ENCODE results near the gene DHX38. TPM values are rescaled to one million over a fixed set of nuclear protein-coding genes. Genes with fewer than 3 reads are reported as not detected.
"Not testable (repeated sequence)": the region's sequence is repeated elsewhere in the genome, so short reads cannot be mapped to it uniquely, and the experiment has no call there.

The DHX38 gene
- total and polyA plus RNA-seq, 7 donors: 16.2 to 55.4 (median 34.2) TPM

DNA sequence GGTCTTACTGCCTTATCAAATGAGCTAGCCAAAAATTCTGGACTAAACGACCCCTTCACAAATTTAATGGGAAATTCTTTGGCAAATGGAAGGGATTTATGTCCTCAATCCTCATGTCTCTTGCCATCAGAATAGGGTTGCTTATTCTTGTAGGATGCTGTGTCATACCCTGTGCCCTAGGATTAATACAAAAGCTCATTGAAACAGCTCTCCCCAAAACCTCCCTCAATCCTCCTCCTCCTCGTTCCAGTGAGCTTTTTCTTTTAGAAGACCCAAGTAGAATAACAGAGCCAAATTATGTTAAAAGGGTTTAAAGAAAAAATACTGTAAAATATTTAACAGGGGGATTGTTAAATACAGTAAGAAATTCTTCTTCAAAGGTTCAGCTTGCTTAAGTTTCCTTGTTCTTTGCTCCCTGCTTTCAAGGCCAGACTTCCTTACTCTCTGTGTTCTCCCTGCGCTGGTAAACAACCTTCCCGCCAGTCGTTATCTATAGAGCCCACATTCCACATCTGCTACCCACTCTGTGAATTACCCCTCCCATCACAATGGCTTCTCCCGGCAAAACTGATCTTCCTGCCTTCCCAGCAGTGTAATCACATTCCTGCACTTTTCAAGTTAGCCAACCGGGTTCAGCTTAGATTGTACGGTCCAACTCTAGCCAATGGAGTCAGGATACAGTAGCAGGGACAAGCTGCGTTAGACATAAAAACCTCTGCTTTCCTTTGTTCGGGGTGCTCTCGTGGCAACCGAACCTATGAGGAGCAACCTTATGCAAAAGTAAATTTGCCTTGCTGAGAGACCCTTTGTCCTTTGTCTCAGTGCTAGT, 20.9 kb upstream of the DHX38 start:
- Histone ChIP-seq H3K27me3 (no peaks in the 10 kb centered on the region), H3K27ac (peak overlapping the region in 3 of 4 donors; percentile 2 to 37 (median 17)), H3K36me3 (peaks cover 0 to 2% (median 0%) of the 10 kb centered on the region in 4 donors), H3K9me3 (no peaks in the 10 kb centered on the region), H3K4me1 (no peaks in the 10 kb centered on the region), H3K4me3 (no peak overlapping the region)
- TF ChIP-seq, protein P1, sequence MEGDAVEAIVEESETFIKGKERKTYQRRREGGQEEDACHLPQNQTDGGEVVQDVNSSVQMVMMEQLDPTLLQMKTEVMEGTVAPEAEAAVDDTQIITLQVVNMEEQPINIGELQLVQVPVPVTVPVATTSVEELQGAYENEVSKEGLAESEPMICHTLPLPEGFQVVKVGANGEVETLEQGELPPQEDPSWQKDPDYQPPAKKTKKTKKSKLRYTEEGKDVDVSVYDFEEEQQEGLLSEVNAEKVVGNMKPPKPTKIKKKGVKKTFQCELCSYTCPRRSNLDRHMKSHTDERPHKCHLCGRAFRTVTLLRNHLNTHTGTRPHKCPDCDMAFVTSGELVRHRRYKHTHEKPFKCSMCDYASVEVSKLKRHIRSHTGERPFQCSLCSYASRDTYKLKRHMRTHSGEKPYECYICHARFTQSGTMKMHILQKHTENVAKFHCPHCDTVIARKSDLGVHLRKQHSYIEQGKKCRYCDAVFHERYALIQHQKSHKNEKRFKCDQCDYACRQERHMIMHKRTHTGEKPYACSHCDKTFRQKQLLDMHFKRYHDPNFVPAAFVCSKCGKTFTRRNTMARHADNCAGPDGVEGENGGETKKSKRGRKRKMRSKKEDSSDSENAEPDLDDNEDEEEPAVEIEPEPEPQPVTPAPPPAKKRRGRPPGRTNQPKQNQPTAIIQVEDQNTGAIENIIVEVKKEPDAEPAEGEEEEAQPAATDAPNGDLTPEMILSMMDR (IDR thresholded peaks at IDR 0.05): no peak
- TF ChIP-seq POLR2AphosphoS5 (IDR thresholded peaks at IDR 0.05): no peak
- TF ChIP-seq EP300 (IDR thresholded peaks at IDR 0.05): no peak
- TF ChIP-seq POLR2A (IDR thresholded peaks at IDR 0.05): no peak
- no peak for DNase-seq
- 24 to 63% methylated on average over 12 of the region's 12 CpGs for WGBS, 2 donors
- intact Hi-C loops (cut with DNase I): no loop called here

GRCh38 chr16:72073560-72074230, 20.0 kb upstream of the DHX38 start:
- peak in 1 of 4 donors; percentile 35 for TF ChIP-seq POLR2AphosphoS5 (IDR thresholded peaks at IDR 0.05)
- TF ChIP-seq, protein P1 (IDR thresholded peaks at IDR 0.05): no peak
- DNase-seq: no peak
- intact Hi-C loops (cut with DNase I): no loop called here
- no peaks in the 10 kb centered on the region for H3K9me3 ChIP-seq
- no peak overlapping the region for H3K4me3 ChIP-seq
- H3K27ac ChIP-seq: peak overlapping the region in 2 of 4 donors; percentile 2 to 31
- H3K4me1 ChIP-seq: no peaks in the 10 kb centered on the region
- WGBS, 2 donors: 89 to 91% methylated on average over 8 of the region's 8 CpGs
- no peaks in the 10 kb centered on the region for H3K27me3 ChIP-seq
- H3K36me3 ChIP-seq: peaks cover 0 to 7% (median 0%) of the 10 kb centered on the region in 4 donors

GRCh38 chr16:72075067-72075466, 18.6 kb upstream of the DHX38 start:
- WGBS, 2 donors: 17 to 69% methylated on average over 2 of the region's 6 CpGs
- intact Hi-C loops (cut with DNase I); H3K4me1 ChIP-seq: not testable (repeated sequence)

DNA sequence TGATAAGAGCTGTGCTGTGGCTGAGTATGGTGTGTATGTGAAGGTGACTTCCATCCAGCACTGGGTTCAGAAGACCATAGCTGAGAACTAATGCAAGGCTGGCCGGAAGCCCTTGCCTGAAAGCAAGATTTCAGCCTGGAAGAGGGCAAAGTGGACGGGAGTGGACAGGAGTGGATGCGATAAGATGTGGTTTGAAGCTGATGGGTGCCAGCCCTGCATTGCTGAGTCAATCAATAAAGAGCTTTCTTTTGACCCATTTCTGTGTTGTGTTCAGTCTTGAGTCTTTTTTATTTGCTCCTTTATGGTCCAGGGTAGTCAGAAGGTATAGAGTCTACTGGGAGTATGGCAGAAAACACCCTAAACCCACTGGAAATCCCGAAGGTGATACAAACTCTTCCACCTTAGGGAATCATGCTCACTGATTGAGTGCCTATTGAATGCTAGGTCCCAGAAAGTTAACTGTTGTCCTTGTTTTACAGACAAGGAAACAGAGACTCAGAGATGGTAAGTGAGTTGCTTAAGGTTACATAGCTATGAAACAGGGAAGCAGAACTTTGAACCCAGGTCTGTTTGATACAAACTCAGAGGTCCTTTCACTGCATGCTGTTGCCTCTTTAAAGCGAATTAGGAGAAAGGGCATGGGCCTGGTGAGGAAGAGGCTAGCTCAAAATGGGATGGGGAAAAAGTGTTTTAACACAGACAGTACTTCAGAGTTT, 16.5 kb upstream of the DHX38 start:
- H3K4me1 ChIP-seq; intact Hi-C loops (cut with DNase I): not testable (repeated sequence)

More at GRCh38 chr16:72075067-72075466, 18.6 kb upstream of the DHX38 start:
- not testable (repeated sequence) for H3K4me3 ChIP-seq, H3K9me3 ChIP-seq, H3K36me3 ChIP-seq, H3K27ac ChIP-seq, H3K27me3 ChIP-seq, DNase-seq

GRCh38 chr16:72083778-72084404, 9.8 kb upstream of the DHX38 start:
- Histone ChIP-seq H3K4me3 (no peak overlapping the region), H3K36me3 (peaks cover 0 to 47% (median 9%) of the 10 kb centered on the region in 4 donors), H3K9me3 (no peaks in the 10 kb centered on the region), H3K4me1 (no peaks in the 10 kb centered on the region), H3K27ac (no peak overlapping the region), H3K27me3 (no peaks in the 10 kb centered on the region)
- TF ChIP-seq, protein P1 (IDR thresholded peaks at IDR 0.05): no peak
- no peak for TF ChIP-seq POLR2AphosphoS5 (IDR thresholded peaks at IDR 0.05)
- no peak for TF ChIP-seq POLR2A (IDR thresholded peaks at IDR 0.05)
- no peak for TF ChIP-seq EP300 (IDR thresholded peaks at IDR 0.05)
- intact Hi-C loops (cut with DNase I): no loop called here
- DNase-seq: no peak
- 41 to 54% methylated on average over 3 of the region's 3 CpGs for WGBS, 2 donors

More for the DNA sequence above, 16.5 kb upstream of the DHX38 start:
- WGBS, 2 donors: 95 to 99% methylated on average over 2 of the region's 5 CpGs
- H3K27ac ChIP-seq, H3K27me3 ChIP-seq, H3K4me3 ChIP-seq, DNase-seq, H3K36me3 ChIP-seq, H3K9me3 ChIP-seq: not testable (repeated sequence)

Measured in sigmoid colon (tissue), 7 donors.